HepG2 (cell line): ENCODE results near the gene OLFM1. TPM values are rescaled to one million over a fixed set of nuclear protein-coding genes. Genes with fewer than 3 reads are reported as not detected.

Experiments
- ATAC-seq: fragments of 200-7000 bp; cut with Tn5 transposase; 3 replicates; pipeline ENCODE4 v1.9.1; 2020; ENCODE audit warnings: mild to moderate bottlenecking, moderate library complexity
- BruUV-seq: library from RNA; stranded (reverse); fragments of 400-500 nt; replicated peaks from 2 replicates; lab custom pipeline; 2021; lab: Mats Ljungman, UMichigan
- CTCF ChIA-PET: fragments of 300-600 bp; formaldehyde crosslinking; extraction: SDS; loops from one replicate; lab custom pipeline; 2021; ENCODE audit warnings: low total read pairs, inconsistent platforms, low intra/inter-chr PET ratio; lab: Yijun Ruan, JAX
- POLR2A ChIA-PET: fragments of 350-600 bp; sonication (Branson Sonifier 250); formaldehyde crosslinking; loops from one replicate; lab custom pipeline; 2020; ENCODE audit warnings: antibody characterized with exemption, inconsistent platforms; lab: Yijun Ruan, JAX
- DNase-seq: peaks from one replicate; pipeline ENCODE4 v3.0.0-alpha.2; 2015; ENCODE audit warnings: low spot score
- FAIRE-seq: peaks from 3 replicates; lab custom pipeline; 2011; peaks lifted over from hg19 to GRCh38; lab: Jason Lieb, UNC
- H2AFZ ChIP-seq: one replicate; pipeline ENCODE4 v1.6.1; 2011; ENCODE audit warnings: low read length, inconsistent platforms
- H3K27ac ChIP-seq: fragments of 300-600 bp; 3 replicates; pipeline ENCODE4 v1.8.0; 2011; ENCODE audit warnings: mixed run types, mild to moderate bottlenecking, mixed read lengths, low read length, inconsistent platforms; ENCODE audit not compliant: insufficient read depth; ENCODE audit errors: extremely low read length
- H3K27me3 ChIP-seq, 2 experiments: fragments of 200-600 bp in 1 of 2; 2 replicates in 1 of 2; 3 replicates in 1 of 2; pipeline versions ENCODE4 v1.6.0 to v1.8.0; 2011; ENCODE audit warnings: low read length in 2 of 2, mild to moderate bottlenecking in 2 of 2, moderate library complexity in 2 of 2, inconsistent platforms in 1 of 2; ENCODE audit not compliant: insufficient read depth in 2 of 2, control insufficient read depth in 1 of 2
- H3K36me3 ChIP-seq, 2 experiments: fragments of 200-600 bp in 1 of 2; replicated peaks in 1 of 2; 2 replicates in 1 of 2; 3 replicates in 1 of 2; pipeline versions ENCODE4 v1.5.1 to v1.8.0; 2011; ENCODE audit warnings: low read length in 2 of 2, inconsistent platforms in 1 of 2; ENCODE audit not compliant: insufficient read depth in 2 of 2, control insufficient read depth in 1 of 2
- H3K4me1 ChIP-seq: 2 replicates; pipeline ENCODE4 v1.5.1; 2012; ENCODE audit warnings: low read length, inconsistent platforms; ENCODE audit not compliant: insufficient read depth
- H3K4me2 ChIP-seq: 2 replicates; pipeline ENCODE4 v1.6.0; 2011; ENCODE audit warnings: low read depth, low read length, inconsistent platforms
- H3K4me3 ChIP-seq, 3 experiments: fragments of 200-600 bp in 1 of 3; sonication (generic), shearing (Covaris generic) in 1 of 3; replicated peaks in 1 of 3; 2 replicates each; pipeline ENCODE4 v1.5.1; 2011 to 2016; ENCODE audit warnings: low read length in 3 of 3, inconsistent platforms in 2 of 3, low read depth in 2 of 3, mild to moderate bottlenecking in 2 of 3, control low read depth in 1 of 3, mixed read lengths in 1 of 3; ENCODE audit not compliant: insufficient read depth in 1 of 3
- H3K79me2 ChIP-seq: one replicate; pipeline ENCODE4 v1.6.1; 2011; ENCODE audit warnings: low read length, inconsistent platforms; ENCODE audit not compliant: insufficient read depth
- H3K9ac ChIP-seq: 2 replicates; pipeline ENCODE4 v1.6.0; 2011; ENCODE audit warnings: mild to moderate bottlenecking, low read depth, low read length, inconsistent platforms; ENCODE audit not compliant: insufficient read depth
- H3K9me3 ChIP-seq: 2 replicates; pipeline ENCODE4 v1.5.1; 2012; ENCODE audit warnings: mild to moderate bottlenecking, low read length
- H4K20me1 ChIP-seq: 2 replicates; pipeline ENCODE4 v1.6.0; 2011; ENCODE audit warnings: inconsistent platforms, mild to moderate bottlenecking, low read length, moderate library complexity; ENCODE audit not compliant: insufficient read depth
- ARNT ChIP-seq: fragments of 450-650 bp; IDR thresholded peaks from 2 replicates; pipeline ENCODE4 v1.6.1; 2017
- CHCHD3 ChIP-seq: sonication (generic); formaldehyde crosslinking; IDR thresholded peaks from 2 replicates; pipeline ENCODE4 v1.8.0; 2022; ENCODE audit warnings: mild to moderate bottlenecking, missing genetic modification reagents, moderate library complexity
- DDIT3 ChIP-seq: sonication (generic); formaldehyde crosslinking; IDR thresholded peaks from 2 replicates; pipeline ENCODE4 v1.4.0; 2020; ENCODE audit warnings: mild to moderate bottlenecking, missing genetic modification reagents
- GZF1 ChIP-seq: sonication (generic); formaldehyde crosslinking; IDR thresholded peaks from 2 replicates; pipeline ENCODE4 v1.5.1; 2020; ENCODE audit warnings: mild to moderate bottlenecking, missing genetic modification reagents
- PRDM4 ChIP-seq: sonication (generic); formaldehyde crosslinking; IDR thresholded peaks from 2 replicates; pipeline ENCODE4 v1.9.0; 2021; ENCODE audit warnings: missing genetic modification reagents, borderline replicate concordance
- TAF15 ChIP-seq: fragments of 200-400 bp; formaldehyde crosslinking; IDR thresholded peaks from one replicate; pipeline ENCODE4 v1.6.1; 2018; ENCODE audit warnings: mild to moderate bottlenecking, low read depth, low read length; ENCODE audit not compliant: poor library complexity, severe bottlenecking
- ZNF281 ChIP-seq: sonication (generic); formaldehyde crosslinking; IDR thresholded peaks from 2 replicates; pipeline ENCODE4 v1.4.0; 2020; ENCODE audit warnings: missing genetic modification reagents, borderline replicate concordance
- ZNF552 ChIP-seq: sonication (generic); formaldehyde crosslinking; IDR thresholded peaks from 2 replicates; pipeline ENCODE4 v1.9.0; 2022; ENCODE audit warnings: missing genetic modification reagents, mild to moderate bottlenecking, borderline replicate concordance
- ZNF850 ChIP-seq: sonication (generic); formaldehyde crosslinking; conservative IDR thresholded peaks from 2 replicates; pipeline ENCODE4 v1.9.0; 2021; ENCODE audit warnings: mild to moderate bottlenecking, missing genetic modification reagents
- ZSCAN12 ChIP-seq: sonication (generic); formaldehyde crosslinking; IDR thresholded peaks from 2 replicates; pipeline ENCODE4 v1.9.0; 2021; ENCODE audit warnings: mild to moderate bottlenecking, missing genetic modification reagents
- WGBS: methylation state at CpG from one replicate; pipeline ENCODE4 v1.1.6; 2017; ENCODE audit warnings: low lambda C conversion rate; 5-methylcytosine and 5-hydroxymethylcytosine counted together
- in situ Hi-C: cut with HindIII; loops from 2 replicates; pipeline ENCODE4 v1.10.0; 2017; ENCODE audit warnings: low pct_unique_long_range_greater_than_20kb; ENCODE audit not compliant: extremely low pct_ligation_motif_present
- intact Hi-C: fragments of 100-400 bp; cut with micrococcal nuclease; formaldehyde crosslinking; loops from one replicate; pipeline ENCODE4 v1.10.0; 2022; ENCODE audit not compliant: unreplicated experiment
- polyA plus RNA-seq, 8 experiments: library from polyadenylated mRNA; depleted of rRNA in 3 of 8; stranded (reverse) in 7 of 8; unstranded in 1 of 8; fragments of >200 nt; fragmentation: Illumina TruSeq in 4 of 8; extraction: Trizol in 4 of 8; gene quantifications; 2 replicates each; pipeline versions ENCODE4 v1.2.1 to v1.2.3, GENCODE V29; 2011 to 2016; ENCODE audit warnings: low read depth in 4 of 8, missing spikeins in 1 of 8, mixed read lengths in 1 of 8; ENCODE audit not compliant: insufficient read depth in 1 of 8
- total RNA-seq, 5 experiments: library from RNA; depleted of rRNA; stranded (reverse); fragments of >200 nt; fragmentation: Illumina TruSeq; extraction: Trizol; gene quantifications; 2 replicates each; pipeline ENCODE4 v1.2.3, GENCODE V29; 2016; ENCODE audit warnings: low read depth in 1 of 5

OLFM1 gene
- total and polyA plus RNA-seq, 2 of the 13 experiments (the other 11 are each of a cell fraction or from before 2014, with no cell fraction given): not detected

GRCh38 chr9:135074354-135075233 is 12.9 kb upstream of the OLFM1 start:
- Histone ChIP-seq H3K4me2 (no peak overlapping the region), H3K4me3 (no peak overlapping the region), H3K9ac (no peak overlapping the region), H4K20me1 (peaks cover 7% of the 10 kb centered on the region; the same call in 1 of the 2 replicates), H2AFZ (no peak overlapping the region), H3K79me2 (no peaks in the 10 kb centered on the region), H3K27me3 (peaks cover 2 to 64% of the 10 kb centered on the region in 2 experiments; a peak in 3 of 5 replicates), H3K36me3 (no peaks in the 10 kb centered on the region), H3K27ac (no peak overlapping the region), H3K9me3 (no peaks in the 10 kb centered on the region), H3K4me1 (0 out of 2 replicates have a peak, but pooled peaks cover 7% of the 10 kb centered on the region)
- in situ Hi-C loops: no loop called here
- no peak for DNase-seq
- POLR2A ChIA-PET: no interaction called here
- ATAC-seq: no peak
- WGBS: 44% methylated on average over 17 of the region's 19 CpGs
- no TSS peak for BruUV-seq
- intact Hi-C loops: no loop called here
- FAIRE-seq: no peak
- TF ChIP-seq ZNF850 (CRISPR knock-in tag) (no peak), TAF15 (no peak), ZNF552 (CRISPR knock-in tag) (no peak), DDIT3 (no peak), ZNF281 (CRISPR knock-in tag) (no peak), ARNT (no peak), ZSCAN12 (CRISPR knock-in tag) (no peak), CHCHD3 (CRISPR knock-in tag) (no peak), PRDM4 (CRISPR knock-in tag) (no peak), GZF1 (CRISPR knock-in tag) (no peak)
- CTCF ChIA-PET: no interaction called here
